ENCODE data around the gene SYNGR3. TPM values are rescaled to one million over a fixed set of nuclear protein-coding genes. Genes with fewer than 3 reads are reported as not detected.

The SYNGR3 gene
- total and polyA plus RNA-seq, 2 donors (not counting 1 experiment from before 2014, with no cell fraction given) = 1.8 TPM

GRCh38 chr16:1991948-1992703 is 2.4 kb downstream of the SYNGR3 start:
- Histone ChIP-seq H3K4me2 (ENCODE audit: extremely low read depth, insufficient read depth, low read length) (peak overlapping the region; percentile 68), H3K9ac (ENCODE audit: insufficient read depth, low read length) (no peak overlapping the region), H3K4me1 (ENCODE audit: control insufficient read depth, extremely low read depth, insufficient read depth, low read length) (peaks cover 11% of the 10 kb centered on the region), H3K27ac (ENCODE audit: insufficient read depth, low read length) (no peak overlapping the region), H3K27me3 (ENCODE audit: control insufficient read depth, insufficient read depth, low read length) (peaks cover 21% of the 10 kb centered on the region), H3K36me3 (ENCODE audit: control insufficient read depth, insufficient read depth, low read length) (peaks cover under 1% of the 10 kb centered on the region), H4K20me1 (ENCODE audit: control insufficient read depth, extremely low read depth, insufficient read depth, low read length) (no peaks in the 10 kb centered on the region), H3K79me2 (ENCODE audit: control insufficient read depth, insufficient read depth, low read length) (no peaks in the 10 kb centered on the region), H3K4me3 (replicated peaks in 1 of 4; ENCODE audit: control extremely low read depth in 1 of 4, insufficient read depth in 1 of 4, low read depth in 3 of 4, low read length in 4 of 4) (peak overlapping the region in 3 of 4 experiments; percentile 13 to 36 (median 15)), H2AFZ (ENCODE audit: low read length) (peak overlapping the region; percentile 75), H3K9me3 (ENCODE audit: control insufficient read depth, insufficient read depth, low read depth, low read length) (no peaks in the 10 kb centered on the region)
- TF ChIP-seq, protein P1, sequence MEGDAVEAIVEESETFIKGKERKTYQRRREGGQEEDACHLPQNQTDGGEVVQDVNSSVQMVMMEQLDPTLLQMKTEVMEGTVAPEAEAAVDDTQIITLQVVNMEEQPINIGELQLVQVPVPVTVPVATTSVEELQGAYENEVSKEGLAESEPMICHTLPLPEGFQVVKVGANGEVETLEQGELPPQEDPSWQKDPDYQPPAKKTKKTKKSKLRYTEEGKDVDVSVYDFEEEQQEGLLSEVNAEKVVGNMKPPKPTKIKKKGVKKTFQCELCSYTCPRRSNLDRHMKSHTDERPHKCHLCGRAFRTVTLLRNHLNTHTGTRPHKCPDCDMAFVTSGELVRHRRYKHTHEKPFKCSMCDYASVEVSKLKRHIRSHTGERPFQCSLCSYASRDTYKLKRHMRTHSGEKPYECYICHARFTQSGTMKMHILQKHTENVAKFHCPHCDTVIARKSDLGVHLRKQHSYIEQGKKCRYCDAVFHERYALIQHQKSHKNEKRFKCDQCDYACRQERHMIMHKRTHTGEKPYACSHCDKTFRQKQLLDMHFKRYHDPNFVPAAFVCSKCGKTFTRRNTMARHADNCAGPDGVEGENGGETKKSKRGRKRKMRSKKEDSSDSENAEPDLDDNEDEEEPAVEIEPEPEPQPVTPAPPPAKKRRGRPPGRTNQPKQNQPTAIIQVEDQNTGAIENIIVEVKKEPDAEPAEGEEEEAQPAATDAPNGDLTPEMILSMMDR (conservative IDR thresholded peaks at IDR 0.05 in 1 of 2, IDR thresholded peaks at IDR 0.05 in 1 of 2; ENCODE audit: low read depth in 1 of 2, low read length in 2 of 2) = no peak
- no peak for TF ChIP-seq EZH2 (IDR thresholded peaks at IDR 0.05; ENCODE audit: low read length, missing control alignments)
- DNase-seq (ENCODE audit: low read depth in 2 of 2) = peak; percentile 81 to 90

GRCh38 chr16:1992704-1993317 is 3.0 kb downstream of the SYNGR3 start:
- DNase-seq (ENCODE audit: low read depth in 2 of 2) = no peak
- peaks cover 21% of the 10 kb centered on the region for H3K27me3 ChIP-seq (ENCODE audit: control insufficient read depth, insufficient read depth, low read length)
- H2AFZ ChIP-seq (ENCODE audit: low read length) = no peak overlapping the region
- H3K9ac ChIP-seq (ENCODE audit: insufficient read depth, low read length) = no peak overlapping the region
- peaks cover 11% of the 10 kb centered on the region for H3K4me1 ChIP-seq (ENCODE audit: control insufficient read depth, extremely low read depth, insufficient read depth, low read length)
- H3K9me3 ChIP-seq (ENCODE audit: control insufficient read depth, insufficient read depth, low read depth, low read length) = no peaks in the 10 kb centered on the region
- no peaks in the 10 kb centered on the region for H3K36me3 ChIP-seq (ENCODE audit: control insufficient read depth, insufficient read depth, low read length)
- H4K20me1 ChIP-seq (ENCODE audit: control insufficient read depth, extremely low read depth, insufficient read depth, low read length) = no peaks in the 10 kb centered on the region
- no peak overlapping the region for H3K27ac ChIP-seq (ENCODE audit: insufficient read depth, low read length)
- H3K4me3 ChIP-seq (replicated peaks in 1 of 4; ENCODE audit: control extremely low read depth in 1 of 4, insufficient read depth in 1 of 4, low read depth in 3 of 4, low read length in 4 of 4) = no peak overlapping the region
- TF ChIP-seq EZH2 (IDR thresholded peaks at IDR 0.05; ENCODE audit: low read length, missing control alignments) = no peak
- TF ChIP-seq, protein P1 (conservative IDR thresholded peaks at IDR 0.05 in 1 of 2, IDR thresholded peaks at IDR 0.05 in 1 of 2; ENCODE audit: low read depth in 1 of 2, low read length in 2 of 2) = no peak
- no peak overlapping the region for H3K4me2 ChIP-seq (ENCODE audit: extremely low read depth, insufficient read depth, low read length)
- no peaks in the 10 kb centered on the region for H3K79me2 ChIP-seq (ENCODE audit: control insufficient read depth, insufficient read depth, low read length)

- Histone ChIP-seq H3K27me3 (ENCODE audit: control insufficient read depth, insufficient read depth, low read length) (peaks cover 21% of the 10 kb centered on the region), H2AFZ (ENCODE audit: low read length) (no peak overlapping the region), H3K9ac (ENCODE audit: insufficient read depth, low read length) (no peak overlapping the region), H4K20me1 (ENCODE audit: control insufficient read depth, extremely low read depth, insufficient read depth, low read length) (no peaks in the 10 kb centered on the region), H3K9me3 (ENCODE audit: control insufficient read depth, insufficient read depth, low read depth, low read length) (no peaks in the 10 kb centered on the region), H3K27ac (ENCODE audit: insufficient read depth, low read length) (no peak overlapping the region), H3K4me3 (replicated peaks in 1 of 4; ENCODE audit: control extremely low read depth in 1 of 4, insufficient read depth in 1 of 4, low read depth in 3 of 4, low read length in 4 of 4) (no peak overlapping the region), H3K36me3 (ENCODE audit: control insufficient read depth, insufficient read depth, low read length) (peaks cover 5% of the 10 kb centered on the region), H3K4me2 (ENCODE audit: extremely low read depth, insufficient read depth, low read length) (no peak overlapping the region), H3K79me2 (ENCODE audit: control insufficient read depth, insufficient read depth, low read length) (no peaks in the 10 kb centered on the region), H3K4me1 (ENCODE audit: control insufficient read depth, extremely low read depth, insufficient read depth, low read length) (peaks cover 13% of the 10 kb centered on the region)
- TF ChIP-seq, protein P1 (conservative IDR thresholded peaks at IDR 0.05 in 1 of 2, IDR thresholded peaks at IDR 0.05 in 1 of 2; ENCODE audit: low read depth in 1 of 2, low read length in 2 of 2) = no peak
- no peak for TF ChIP-seq EZH2 (IDR thresholded peaks at IDR 0.05; ENCODE audit: low read length, missing control alignments)
- no peak for DNase-seq (ENCODE audit: low read depth in 2 of 2)
Observed at GRCh38 chr16:1993731-1994131, 4.0 kb downstream of the SYNGR3 start.

Measured in fibroblast of lung (primary cell).